ENCODE measurements around the gene ZBTB39.

- TF ChIP-seq MAFK (conservative IDR thresholded peaks at IDR 0.05 in 1 of 2, IDR thresholded peaks at IDR 0.05 in 1 of 2; ENCODE audit: low read length in 2 of 2) (no peak), IRF2 (CRISPR knock-in tag; IDR thresholded peaks at IDR 0.05) (no peak), ZFX (CRISPR knock-in tag; IDR thresholded peaks at IDR 0.05; ENCODE audit: low read depth) (no peak), EHMT2 (IDR thresholded peaks at IDR 0.05; ENCODE audit: borderline replicate concordance, low read depth, low read length) (no peak), BCL3 (CRISPR knock-in tag; IDR thresholded peaks at IDR 0.05) (no peak), ZNF589 (CRISPR knock-in tag; conservative IDR thresholded peaks at IDR 0.05) (no peak)
Measured at GRCh38 chr12:57044889-57045288, 38.5 kb upstream of the ZBTB39 start.
